Stimulated activated CD8-positive, alpha-beta memory T cell treated with anti-CD3 and anti-CD28 coated beads, Interleukin-15, amount 100 ng/mL, for 24 hours (primary cell): Measurements from ENCODE around the gene EFCAB6.

Experiments used
- DNase-seq: peaks from one replicate; pipeline ENCODE4 v3.0.0-alpha.2; 2020; ENCODE audit warnings: low read depth

The EFCAB6 gene

DNA sequence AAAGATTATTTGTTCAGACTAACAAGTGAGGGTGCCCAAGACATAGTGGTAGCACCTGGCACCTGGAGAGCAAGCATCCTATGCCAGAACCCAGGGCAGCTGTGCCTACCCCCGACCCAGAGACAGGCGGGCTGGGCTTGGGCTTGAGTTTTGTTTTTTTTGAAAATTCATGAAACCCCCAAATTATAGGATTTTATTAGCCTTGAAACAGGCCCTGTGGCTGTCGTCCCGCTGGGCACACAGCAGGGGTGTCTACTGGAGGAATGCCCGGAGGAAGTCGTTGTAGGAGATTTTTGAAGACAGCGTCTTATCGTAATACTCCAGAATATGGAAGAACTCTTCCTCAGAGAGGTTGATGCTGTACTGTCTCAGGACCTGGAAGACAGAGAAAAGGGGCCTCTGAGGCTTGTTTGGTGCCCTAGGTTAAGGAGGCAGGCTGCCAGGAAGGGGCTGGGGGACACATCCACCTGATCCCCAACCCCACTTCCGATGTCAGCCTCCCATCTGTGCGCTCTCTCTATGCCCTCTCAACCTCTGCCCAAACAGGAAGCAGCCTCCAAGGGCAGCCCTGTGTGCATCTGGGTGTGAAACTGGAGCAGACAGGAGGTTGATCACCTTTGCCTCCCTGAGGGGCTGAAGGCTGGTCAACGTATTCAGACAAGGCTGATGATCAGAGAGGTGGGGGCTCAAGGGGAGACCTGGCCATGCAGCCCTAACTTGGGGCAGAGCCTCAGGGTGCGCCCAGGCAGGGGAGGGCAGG is 283.3 kb downstream of the EFCAB6 start:
- DNase-seq, result no peak

DNA sequence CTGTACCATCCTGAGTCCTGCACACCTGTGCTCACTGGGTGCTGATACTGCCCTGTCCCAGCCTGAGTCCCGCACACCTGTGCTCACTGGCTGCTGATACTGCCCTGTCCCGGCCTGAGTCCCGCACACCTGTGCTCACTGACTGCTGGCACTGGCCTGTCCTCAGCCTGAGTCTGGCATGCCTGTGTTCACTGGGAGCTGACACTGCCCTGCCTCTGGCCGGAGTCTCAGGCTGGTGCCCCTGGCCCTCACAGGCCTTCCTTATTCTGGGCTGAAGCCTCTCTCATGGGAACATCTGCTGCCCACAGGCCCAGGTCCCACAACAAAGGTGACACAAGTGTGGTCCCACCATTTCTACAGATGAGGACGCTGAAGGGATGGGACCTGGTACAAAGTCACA is 285.2 kb downstream of the EFCAB6 start:
- no peak for DNase-seq

DNA sequence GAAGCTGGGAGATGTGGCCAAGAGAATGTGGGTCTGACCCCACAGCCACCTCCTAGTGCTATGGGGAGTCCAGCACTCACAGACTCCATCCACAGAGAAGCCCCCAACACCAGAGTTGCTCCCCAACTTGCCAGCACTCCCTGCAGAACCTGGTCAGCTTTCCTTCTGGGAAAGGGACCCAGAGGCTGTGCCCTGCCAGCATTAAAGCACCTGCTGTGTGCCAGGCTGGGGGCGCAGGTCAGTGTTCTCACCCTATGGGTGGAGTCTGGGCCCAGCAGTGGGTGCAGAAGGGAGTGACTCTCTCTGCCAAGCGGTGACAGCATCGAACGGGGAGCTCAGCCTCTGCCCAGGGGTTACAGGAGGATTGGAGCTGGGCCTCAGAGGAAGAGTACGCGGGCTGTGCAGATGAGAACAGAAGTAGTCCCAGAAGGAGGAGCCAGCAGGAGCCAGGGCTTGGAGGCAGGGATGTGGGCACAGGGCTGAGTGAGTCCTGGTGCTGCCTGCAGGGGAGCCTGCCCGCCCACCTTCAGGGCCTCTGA is 285.9 kb downstream of the EFCAB6 start:
- DNase-seq, result no peak

DNA sequence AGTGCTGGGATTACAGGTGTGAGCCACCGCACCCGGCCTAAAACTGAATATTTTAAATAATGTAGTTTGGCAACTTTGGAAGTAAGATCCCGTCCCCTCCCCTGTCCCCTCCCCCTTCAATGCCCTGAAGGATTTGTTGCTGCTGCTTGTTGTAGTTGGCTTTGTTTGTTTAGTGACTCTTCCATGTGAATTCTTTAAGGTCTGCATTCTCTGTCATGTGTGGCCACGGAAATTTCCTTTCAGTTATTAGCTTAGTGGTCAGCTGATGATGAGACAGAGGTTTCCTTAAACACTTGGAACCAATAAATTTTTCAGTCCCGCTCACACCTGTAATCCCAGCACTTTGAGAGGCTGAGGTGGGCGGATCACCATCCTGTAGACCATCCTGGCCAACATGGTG is 290.4 kb downstream of the EFCAB6 start:
- DNase-seq, result no peak

DNA sequence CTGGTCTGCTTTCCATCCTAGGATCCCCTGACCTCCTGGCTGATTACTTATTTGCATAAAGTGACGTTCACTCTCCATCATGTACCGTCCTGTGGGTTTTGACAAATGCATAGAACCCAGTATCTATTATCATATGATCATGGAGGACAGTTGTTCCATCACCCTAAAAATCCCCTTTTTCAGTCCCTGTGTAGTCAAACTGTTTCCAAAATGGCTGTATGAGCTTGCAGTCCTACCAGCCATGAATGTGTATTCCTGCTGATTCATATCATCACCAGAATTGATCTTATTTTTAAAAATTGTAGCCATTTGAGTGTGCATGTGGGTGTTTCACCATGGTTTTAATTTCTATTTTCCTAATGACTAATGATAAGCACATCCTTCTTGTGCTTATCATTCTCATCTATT is 291.5 kb downstream of the EFCAB6 start:
- DNase-seq, result no peak

DNA sequence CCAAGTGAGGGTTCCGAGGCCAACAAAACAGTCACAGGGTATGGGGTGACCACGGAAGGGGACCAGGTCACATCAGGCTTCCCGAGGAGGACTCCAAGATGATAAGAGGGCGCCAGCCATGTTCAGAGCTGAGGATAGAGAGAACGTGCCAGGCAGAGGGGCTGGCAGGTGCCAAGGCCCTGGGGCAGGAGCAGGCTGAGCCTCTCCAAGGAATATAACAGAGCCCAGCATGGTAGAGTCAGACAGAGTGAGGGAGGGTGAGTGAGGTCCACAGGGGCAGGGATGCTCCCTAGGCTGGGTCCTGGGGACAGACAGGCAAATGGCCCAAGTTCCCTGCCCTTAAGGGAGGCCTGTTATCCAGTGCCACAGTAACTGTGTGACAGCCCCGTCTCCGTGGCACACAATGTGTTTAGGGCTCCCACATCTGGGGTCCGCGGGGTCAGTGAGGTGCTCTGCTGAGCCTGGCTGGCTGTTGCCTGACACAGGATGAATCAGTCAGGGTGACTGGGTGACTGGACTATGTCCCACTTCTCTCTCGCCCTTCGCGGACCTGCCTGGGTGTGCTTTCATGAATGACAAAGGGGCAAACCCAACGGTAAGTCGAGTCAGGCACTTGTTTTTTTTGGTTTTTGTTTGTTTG is 295.0 kb downstream of the EFCAB6 start:
- DNase-seq, result no peak

DNA sequence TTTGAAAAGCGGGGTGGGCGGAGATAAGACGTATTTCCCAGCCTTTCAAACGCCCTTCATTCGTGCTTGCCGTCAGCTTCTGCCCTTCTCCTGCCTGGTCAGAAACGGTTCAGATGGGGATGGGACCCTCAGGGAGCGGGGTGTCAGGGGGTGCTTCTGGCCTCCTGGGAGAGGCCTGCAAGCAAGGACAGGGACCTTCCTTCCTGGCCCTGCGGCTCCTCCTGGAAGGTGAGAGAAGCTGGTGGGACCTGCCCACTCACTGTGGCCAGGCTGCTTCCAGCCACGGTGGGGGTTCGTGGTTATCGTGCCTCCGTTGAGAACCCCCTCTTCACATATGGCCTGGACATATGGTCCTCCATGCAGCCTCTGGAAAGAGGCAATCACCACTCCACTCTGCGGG is 295.7 kb downstream of the EFCAB6 start:
- no peak for DNase-seq

DNA sequence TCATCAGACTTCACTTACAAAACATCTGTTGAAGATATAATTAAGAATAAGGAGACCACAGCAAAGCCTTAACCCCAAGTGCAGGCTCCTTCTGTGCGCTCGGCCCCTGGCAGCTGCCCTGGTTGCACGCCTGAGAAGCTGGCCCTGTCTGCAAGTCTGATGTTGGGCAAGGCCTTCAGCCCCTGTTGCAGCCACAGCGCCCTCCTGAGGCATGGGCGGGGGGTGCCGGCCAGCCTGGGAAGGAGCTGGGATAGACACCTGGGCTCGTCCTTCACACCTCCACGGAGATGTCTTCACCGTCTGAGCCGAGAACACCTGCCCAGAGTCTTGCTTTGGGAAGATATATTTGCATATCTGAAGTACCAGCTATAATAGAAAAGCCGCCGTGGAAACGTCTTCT is 296.2 kb downstream of the EFCAB6 start:
- no peak for DNase-seq

DNA sequence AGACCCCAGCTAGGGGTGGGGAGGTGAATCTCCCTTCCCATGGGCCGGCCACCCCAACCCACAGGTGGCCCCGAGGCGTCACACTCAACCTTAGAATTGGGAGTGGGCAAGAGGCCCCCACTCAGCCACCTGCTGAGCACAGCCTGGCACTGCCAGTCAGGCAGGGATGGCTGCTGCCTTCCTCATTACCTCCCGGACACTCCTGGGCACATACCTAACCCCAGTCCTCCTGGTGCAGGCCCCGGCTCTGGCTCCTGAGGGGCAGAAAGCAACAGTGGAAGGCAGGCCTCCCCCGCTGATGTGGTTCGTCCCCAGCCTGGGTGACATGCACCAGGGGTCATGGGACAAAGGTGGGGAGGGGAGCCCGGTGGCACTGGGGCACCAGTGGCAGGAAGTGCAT is 296.7 kb downstream of the EFCAB6 start:
- DNase-seq, result no peak

DNA sequence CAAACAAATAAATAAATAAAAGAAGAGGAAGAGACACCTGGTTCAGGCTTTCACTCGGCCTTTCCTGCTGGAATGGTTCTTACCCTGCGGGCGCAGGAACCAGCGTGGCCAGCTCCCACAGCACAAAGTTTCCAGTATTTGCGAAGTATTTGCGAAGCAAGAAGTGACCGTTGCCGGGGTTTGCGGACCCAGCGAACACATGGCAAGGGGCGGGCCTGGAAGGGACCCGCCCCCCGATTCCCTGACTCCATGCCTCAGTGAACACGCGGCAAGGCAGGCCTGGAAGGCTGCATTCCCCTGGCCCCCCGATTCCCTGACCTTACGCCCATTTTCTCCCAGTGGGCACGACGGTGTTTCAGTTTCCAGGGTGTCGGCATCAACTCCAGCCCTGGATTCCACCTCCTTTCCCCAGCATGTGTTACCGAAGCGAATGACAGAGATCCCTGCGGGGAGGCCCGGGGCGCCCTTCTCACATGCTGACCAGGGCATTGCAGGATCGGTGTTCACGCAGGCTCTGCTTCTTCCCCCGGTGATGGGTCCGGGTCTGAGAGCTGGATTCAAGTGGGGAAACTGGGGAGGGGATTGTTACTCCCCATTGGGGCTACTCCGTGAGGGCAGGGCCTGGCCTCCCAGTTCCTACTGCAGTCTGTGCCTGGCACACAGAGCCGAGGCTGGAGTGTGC is 297.5 kb downstream of the EFCAB6 start:
- DNase-seq, result no peak

DNA sequence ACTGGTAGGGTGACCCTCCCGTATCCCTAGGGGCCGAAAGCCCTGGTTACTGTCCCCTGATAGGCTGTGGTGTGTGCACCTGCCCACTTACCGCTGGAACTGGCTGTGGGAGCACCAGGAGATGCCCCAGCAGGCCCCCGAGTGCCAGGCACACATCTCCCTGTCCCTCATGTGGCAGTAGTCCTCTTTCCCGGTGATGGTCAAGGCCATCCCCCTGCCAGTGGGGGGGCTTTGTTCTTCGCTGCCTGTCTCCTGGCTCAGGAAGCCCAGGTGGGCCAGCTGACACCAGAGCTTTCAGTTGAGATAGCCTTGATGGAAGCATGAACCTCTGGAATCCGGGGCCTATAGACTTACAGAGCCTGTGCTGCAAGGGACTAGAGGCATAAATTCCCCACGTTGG is 299.8 kb downstream of the EFCAB6 start:
- no peak for DNase-seq

DNA sequence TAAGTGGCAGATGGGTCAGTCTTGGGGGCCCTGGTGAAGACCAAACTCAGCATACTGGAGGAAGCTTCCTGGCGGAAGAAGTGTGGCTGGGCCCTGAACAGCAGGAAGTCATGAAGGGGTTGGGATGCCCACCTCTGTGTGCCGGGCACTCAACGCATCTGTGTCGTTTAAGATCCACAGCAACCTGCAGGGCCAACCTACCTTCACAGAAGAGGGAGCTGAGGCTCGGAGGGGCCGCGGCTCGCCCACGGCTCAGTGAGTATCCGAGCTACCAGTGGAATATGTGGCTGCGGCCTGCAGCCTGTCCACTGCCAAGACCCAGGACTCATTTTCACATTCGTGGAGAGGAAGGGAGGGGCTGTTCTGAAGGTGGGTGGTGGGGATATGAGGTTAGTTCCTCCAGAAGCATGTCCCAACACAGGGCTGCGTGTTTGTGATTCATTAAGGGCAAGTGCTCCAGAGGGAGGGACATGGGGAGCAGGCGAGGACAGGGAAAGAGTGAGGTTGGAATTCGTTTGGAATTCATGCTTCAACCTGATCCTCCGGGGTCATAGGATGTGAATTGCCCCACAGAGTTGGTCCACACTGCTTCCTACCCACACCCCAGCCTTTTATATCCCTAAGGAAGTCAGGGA is 300.7 kb downstream of the EFCAB6 start:
- no peak for DNase-seq

DNA sequence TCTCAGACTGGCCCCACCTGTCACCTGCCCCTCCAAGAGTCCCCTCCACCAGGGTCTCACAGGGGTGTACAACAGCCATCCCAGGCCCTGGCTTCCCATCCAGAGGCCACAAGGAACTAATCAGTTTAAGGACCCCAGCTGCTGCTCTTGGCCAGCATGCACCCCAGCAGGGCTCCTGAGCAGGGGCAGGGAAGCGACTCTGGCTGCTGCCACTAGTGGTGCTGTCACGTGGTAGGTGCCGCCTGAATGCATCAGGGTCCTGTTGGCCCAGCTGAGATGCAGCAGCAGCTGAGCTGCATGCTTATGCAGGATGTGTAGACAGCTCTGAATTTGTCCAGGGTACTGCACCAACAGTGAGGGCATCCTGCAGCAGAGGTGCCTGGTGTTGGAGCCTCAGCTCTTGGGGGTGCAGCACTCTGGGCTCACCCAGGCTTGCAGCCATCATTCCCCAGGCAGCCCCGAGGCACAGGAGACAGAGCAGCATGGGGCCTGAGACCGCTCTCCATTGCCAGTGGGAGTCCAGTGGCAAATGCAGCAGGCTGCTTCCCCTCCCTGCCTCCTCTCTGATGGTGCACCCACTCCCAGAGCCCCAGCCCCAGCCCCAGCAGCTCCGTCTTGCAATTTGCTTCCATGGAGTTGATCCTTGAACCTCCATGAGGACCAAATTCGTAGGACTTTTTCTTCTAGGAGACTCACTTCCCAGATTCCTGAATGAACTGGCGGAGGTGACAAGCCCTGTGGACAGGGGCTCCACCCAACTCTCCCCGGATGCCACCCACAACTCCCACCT is 301.6 kb downstream of the EFCAB6 start:
- no peak for DNase-seq

DNA sequence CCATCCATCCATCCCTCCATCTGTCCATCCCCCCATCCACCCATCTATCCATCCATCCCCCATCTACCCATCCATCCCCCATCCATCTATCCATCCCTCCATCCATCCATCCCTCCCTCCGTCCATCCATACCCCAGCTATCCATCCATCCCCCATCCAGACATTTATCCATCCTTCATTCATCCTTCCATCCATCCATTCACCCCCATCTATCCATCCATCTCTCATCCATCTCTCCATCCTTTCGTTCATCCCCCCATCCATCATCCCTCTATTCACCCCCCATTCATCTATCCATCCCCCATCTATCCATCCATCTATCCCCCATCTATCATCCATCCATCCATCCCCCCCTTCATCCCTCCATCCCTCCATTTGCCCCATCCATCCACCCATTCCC is 302.8 kb downstream of the EFCAB6 start:
- DNase-seq, result no peak

DNA sequence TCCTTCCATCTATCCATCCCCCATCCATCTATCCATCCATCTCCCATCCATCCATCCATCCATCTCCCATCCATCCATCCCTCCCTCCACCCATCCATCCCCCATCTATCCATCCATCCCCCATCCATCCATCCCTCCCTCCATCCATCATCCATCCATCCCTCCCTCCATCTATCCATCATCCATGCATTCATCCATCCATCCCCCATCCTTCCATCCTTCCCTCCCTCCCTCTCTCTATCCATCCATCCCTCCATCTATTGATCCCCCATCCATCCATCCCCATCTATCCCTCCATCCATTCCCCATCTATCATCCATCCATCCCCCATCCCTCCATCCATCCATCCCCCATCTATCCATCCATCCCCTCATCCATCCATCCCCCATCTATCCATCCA is 303.6 kb downstream of the EFCAB6 start:
- DNase-seq, result no peak

DNA sequence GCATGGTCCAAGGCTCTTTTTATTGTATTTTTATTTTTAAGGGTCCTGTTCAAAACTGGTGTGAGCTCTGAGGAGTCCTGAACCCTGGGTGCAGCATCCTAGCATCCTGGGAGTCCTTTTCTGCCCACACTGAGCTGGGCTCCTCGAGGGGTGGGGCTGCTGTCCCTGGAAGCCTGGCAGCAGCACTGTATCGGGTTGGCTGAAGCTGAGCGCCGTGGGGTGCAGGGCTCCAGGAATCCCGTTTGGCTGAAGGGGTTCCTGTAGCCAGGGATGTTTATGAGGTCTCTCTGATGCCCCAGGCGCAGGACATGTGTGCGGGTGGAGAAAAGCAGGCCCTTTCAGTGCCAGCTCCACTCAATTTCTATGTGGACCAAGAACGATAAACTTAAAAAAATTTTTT is 304.9 kb downstream of the EFCAB6 start:
- no peak for DNase-seq

DNA sequence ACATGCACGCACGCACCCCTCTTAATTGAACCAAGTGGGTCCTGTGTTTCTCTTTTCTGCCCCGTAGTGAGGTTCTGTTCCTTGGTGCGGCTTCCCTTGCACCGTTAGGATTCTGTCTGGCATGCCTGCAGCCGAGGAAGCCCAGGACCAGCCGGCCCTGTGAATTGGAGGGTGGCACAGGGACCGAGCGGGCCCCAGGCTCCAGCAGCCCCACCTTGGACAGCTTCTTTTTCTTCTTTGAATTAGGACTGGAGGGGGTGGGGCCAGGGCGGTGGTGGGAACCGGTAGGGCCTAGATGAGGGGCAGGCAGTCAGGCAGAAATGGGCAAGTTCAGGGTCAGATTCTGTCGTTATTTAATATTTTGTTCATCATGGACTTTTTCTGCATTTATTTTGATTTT is 305.6 kb downstream of the EFCAB6 start:
- no peak for DNase-seq

DNA sequence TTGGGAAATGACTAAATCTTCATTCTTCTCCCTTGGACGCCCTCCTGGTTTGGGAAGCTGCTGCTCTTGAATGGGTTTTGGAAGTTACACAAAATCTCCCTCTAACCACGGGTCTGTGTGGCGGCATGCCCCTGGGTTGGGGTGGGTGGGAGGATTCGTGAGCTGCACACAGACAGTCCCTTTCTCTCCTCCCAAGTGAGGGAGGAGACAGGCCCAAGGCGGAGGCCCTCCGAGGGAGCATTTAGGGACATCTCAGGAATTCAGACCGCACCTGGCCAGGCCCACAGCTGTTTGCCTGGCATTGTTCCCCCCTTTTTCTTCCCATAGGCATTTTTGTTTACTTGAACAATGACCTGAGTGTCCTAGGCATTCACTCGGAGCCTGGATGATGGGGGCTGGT is 306.2 kb downstream of the EFCAB6 start:
- DNase-seq, result no peak

DNA sequence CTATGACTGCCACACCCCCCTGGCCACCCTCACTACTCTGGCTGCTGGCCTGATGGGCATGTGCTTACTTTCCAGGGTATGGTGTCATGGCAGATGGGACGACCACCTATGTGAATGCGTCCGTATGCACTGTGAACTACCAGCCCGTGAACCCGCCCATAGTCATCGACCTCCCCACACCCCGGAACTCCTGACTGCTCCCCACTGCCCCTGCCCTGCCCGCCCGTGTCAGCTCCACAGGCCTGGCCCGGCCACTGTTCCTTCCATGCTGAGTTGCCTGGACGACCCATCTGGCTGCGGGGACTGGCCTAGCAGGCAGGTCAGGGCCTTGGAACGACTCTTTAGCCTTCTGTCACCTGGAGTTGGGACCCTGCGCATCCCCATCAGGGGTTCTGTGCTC is 306.7 kb downstream of the EFCAB6 start:
- DNase-seq, result no peak

DNA sequence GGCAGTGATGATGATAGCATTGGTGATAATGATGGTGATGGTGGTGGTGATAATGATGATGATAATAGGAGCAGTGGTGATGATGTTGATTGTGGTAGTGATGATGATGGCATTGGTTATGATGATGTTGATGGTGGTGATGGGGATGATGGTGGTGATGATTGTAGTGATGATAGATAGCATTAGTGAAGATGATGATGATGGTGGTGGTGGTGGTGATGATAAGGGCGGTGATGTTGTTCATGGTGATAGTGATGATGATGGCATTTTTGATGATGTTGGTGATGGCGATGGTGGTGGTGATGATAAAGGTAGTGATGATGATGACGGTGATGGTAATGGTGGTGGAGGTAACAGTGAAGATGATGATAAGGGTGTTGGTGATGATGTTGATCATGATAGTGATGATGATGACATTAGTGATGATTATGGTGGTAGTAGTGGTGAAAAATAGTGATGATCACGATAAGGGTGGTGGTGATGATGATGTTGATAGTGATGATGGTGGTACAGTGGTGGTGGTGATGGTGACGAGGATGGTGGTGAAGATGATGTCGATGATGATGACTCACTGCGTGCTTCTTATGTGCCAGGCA is 307.3 kb downstream of the EFCAB6 start:
- DNase-seq, result no peak

DNA sequence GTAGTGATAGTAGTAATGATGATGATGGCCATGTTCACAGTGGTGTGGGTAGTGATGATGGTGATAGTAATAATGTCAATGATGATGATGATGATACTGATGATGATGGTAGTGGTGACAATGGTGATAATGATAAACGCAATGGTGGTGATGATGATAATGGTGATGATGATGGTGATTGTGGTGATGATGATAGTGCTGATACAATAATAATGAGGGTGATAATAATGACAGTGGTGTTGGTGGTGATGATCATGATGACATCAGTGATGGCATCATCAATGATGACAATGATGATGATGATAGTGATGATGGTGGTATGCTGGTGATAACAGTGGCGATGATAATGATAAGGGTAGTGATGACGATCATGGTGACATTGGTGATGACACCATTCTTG is 308.0 kb downstream of the EFCAB6 start:
- DNase-seq, result no peak
